Stimulated activated CD4-positive, alpha-beta T cell treated with anti-CD3 and anti-CD28 coated beads, Interleukin-15, amount 100 ng/mL, for 24 hours (primary cell): ENCODE data around the gene TREX2.

Experiments used
- DNase-seq: peaks from one replicate; pipeline ENCODE4 v3.0.0-alpha.2; 2020

TREX2 gene

GRCh38 chrX:153475271-153475670, 29.4 kb upstream of the TREX2 start:
- DNase-seq: no peak

- peak; percentile 53 for DNase-seq
Observed at GRCh38 chrX:153474718-153475117, 28.9 kb upstream of the TREX2 start.

DNA sequence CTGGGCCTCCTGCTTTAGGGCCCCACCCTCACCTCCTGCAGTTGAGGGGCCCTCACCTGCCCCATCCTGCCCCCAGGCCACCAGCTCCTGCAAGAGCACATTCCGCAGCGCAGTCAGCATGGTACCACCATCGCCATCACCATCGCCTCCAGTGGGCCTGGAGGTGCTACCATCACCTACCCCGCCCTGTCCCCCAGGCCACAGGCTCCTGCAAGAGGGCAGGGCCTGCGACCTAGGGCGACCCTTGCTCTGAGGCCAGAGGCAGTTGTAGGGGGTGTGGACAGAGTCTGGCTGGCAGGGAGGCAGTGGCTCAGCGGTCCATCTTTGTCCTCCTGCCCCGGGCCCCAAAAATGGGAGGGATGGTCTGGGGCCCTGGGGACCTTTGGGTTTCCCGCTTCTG, 28.4 kb upstream of the TREX2 start:
- no peak for DNase-seq

DNA sequence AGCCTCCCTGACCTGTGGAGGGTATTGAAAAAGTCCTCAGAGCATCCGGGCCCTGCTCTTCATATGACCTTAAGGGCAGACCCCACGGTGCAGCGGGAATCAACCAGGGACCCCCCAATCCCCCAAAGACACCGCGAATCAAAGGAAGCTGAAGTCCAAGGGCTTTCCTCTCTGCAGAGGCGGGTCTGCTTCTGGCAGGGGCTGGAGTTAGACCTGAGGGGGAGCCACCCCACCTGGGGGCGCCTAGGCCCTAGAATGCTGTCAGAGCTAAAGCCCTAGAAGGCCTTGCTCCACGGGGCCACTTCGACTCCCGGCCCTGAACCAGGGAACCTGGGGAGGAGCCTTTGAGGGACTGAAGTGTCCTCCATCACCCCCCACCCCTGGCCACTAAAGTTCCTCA, 27.3 kb upstream of the TREX2 start:
- DNase-seq: no peak

DNA sequence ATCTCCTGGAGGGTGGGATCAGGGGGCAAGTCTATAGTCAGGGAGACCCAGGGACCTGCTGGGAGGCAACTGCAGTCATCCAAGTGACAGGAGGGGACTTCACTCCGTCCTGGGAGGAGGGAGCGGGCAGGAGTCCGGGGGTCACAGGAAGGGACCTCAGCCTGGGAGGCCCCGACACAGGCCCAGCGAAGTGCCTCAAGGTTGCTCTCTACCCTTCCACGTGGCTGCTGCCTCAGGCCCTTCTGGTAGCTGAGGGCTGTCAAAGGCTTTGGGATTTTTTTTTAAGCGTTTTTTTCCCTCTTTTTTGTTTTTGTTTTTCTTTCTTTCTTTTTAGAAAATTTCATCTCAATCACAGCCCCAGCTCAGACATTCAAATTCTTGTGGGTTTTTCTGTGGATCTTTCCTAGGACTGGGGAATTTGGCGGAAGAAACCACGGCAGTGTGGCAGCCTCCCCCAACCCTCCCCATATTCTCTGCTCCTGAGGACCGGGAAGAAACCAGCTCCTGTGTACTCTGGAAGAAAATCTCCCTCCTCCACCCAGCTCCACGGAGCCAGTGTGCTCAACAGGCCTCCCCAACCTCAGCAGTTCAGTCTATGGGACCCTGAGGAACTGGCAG, 25.9 kb upstream of the TREX2 start:
- no peak for DNase-seq

DNA sequence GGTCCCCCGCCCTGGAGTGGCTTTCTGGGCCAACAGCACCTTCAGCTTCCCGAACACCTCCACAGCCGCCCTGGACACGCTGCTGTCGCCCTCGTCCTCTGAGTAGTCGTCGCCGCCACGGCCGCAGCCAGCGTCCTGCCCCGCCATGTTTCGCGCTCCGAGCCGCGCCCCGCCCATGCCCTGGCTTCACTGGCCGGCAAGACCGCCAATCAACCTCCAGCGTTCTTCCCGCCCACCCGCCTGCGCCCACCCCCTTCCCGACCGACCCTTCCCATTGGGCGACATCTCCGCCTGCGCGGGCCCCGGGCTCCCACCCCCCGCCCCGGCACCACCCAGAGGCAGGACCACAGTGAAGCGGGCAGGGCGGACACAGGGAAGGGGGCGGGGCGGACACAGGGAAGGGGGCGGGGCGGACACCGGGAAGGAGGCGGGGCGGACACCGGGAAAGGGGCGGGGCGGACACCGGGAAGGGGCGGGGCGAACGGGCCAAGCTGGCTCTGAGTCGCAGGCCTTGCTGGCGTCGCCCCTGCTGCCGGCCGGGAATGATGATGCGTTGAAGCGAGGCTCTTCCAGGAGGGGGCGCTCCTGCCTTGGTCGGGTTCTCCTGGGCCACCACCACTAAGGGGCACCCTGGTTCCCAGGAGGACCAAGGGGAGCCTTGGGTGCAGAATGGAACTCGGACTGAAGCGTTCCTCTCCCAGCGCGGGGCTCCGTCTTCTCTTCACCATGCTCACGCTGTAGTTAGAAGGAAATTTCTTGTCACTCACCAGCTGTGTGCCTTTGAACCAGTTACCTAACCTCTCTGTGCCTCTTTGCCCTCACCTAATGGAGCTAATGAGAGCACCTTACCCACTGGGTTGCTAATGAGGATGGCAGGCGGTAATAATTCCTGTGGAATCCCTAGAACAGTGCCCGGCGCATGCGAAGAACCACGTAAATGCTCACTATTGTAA, 24.8 kb upstream of the TREX2 start, which contains the start of gene HAUS7:
TSS of gene HAUS7 (minus strand) at position 166 of the 953 bp plus-strand sequence. CDS start at position 147, 19 bp downstream.
- DNase-seq: peak; percentile 88

- peak; percentile 59 for DNase-seq
Observed at GRCh38 chrX:153469811-153470410, 24.1 kb upstream of the TREX2 start.

- DNase-seq: no peak
Observed at GRCh38 chrX:153468008-153468580, 22.2 kb upstream of the TREX2 start.

GRCh38 chrX:153465691-153466380, 20.0 kb upstream of the TREX2 start:
- DNase-seq: no peak

DNA sequence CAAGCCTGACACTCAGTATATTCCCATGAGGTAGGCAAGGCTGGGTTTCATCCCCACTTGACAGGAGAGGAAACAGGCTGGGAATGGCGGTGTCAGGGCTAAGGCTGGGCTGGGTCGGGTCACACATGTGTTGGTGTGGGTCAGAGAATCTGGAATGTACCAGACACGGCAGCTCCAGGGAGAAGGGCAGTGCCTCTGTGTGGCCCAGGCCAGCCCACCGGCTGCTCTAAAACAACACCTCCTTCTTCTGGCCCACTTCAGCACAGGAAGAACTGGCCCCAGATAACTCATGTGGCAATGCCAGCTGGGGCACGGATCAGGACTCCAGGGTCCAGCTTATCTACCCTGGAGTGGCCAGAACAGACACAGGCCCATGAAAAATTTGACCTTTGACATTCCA, 18.3 kb upstream of the TREX2 start:
- DNase-seq: no peak

DNA sequence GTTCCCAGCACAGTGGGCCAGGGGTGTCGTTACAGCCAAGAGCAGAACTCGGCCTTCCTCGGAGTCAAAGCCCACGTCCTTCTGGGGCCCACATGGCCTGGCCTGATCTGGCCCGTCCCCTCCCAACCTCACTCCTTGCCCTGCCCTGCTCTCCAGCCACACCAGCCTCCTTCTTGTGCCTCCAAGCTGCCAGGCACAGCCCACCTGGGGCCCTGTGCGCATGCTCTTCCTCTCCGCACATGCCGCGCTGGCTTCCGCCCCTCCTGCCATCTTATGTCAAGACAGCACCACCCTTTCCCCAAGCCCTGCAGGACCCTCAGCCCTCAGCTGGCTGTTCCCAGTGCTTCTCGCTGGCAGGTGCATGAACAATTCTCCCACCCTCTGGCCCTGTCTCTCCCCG, 17.7 kb upstream of the TREX2 start:
- no peak for DNase-seq

DNA sequence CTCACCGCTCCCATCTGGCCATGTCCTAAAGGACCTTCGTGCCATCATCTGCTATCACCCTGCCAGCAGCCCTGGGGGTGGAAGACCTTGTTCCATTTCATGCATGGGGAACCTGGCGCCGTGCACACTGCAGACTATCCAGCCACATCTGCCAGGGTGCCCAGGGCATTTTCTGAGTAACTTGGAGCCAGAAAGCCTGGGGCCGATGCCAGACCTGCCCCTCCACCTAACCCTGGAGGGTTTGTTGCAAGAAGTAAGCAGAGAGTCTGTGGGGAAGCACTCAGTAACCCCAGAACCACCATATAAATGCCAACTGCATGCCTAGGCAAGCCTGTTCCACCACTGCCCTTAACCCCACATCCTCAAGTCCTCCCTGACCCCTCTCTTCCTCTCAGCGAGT, 17.2 kb upstream of the TREX2 start:
- no peak for DNase-seq

GRCh38 chrX:153462291-153462690, 16.4 kb upstream of the TREX2 start:
- DNase-seq: no peak

- DNase-seq: peak; percentile 50
Observed at GRCh38 chrX:153460826-153461225, 15.0 kb upstream of the TREX2 start.

DNA sequence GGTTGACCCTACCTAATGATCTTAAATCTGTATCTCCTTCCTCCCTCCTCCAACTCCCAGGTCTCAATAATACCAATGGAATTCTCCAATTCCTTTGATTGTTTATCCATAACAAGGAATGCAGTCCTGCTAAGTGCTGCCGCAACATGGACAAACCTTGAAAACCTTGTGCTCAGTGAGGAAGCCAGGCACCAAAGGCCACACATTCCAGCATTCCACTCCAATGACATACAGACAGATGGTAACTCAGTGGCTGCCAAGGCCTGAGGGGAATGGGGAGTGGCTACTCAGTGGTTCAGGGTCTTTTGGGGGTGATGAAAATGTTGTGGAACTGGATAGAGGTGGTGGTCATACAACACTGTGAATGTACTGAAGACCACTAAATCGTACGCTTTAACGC, 14.1 kb upstream of the TREX2 start:
- no peak for DNase-seq

DNA sequence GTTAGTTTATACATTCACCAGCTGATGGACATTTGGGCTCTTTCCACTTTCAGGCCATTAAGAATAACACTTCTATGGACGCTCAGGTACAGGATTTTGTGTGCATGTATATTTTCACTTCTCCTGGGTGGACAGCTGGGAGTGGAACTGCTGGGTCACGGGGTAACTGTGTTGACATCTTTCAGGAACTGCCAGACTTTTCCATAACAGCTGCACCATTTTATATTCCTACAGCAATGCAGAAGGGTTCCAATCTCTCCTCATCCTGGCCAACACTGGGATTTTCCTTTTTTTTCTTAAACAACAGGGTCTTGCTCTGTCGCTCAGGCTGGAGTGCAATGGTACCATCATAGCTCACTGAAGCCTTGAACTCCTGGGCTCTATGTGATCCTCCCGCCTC, 12.6 kb upstream of the TREX2 start:
- no peak for DNase-seq

DNA sequence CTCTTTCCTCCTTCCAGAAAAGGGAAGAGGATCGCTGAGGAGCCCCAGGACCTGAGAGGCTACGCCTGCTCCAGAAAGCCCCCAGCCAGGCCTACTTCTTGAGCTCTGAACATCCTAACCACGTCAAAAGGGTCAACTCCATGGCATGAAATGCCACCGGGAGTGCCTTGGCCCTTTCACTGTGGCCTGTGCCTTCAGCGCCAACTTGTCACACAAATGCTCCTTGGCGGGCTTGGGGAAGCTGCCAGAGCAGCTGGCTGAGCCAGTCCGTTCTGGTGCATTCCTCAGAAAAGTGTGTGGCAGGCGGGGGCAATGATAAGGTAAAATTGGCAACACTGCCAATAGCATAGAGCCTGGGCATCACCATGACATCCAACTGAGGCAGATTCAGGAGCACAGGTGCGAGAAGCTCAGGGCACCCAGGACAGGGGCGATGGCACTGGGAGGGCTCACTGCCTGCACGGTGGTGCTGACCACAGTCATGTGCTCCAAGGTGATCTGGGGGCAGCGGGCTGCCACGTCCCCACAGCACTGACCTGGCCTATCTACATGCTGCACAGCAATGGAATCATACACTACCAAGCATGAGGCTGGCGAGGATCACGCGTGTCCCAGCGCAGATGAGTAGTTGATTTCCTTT, 12.1 kb upstream of the TREX2 start:
- DNase-seq: no peak

DNA sequence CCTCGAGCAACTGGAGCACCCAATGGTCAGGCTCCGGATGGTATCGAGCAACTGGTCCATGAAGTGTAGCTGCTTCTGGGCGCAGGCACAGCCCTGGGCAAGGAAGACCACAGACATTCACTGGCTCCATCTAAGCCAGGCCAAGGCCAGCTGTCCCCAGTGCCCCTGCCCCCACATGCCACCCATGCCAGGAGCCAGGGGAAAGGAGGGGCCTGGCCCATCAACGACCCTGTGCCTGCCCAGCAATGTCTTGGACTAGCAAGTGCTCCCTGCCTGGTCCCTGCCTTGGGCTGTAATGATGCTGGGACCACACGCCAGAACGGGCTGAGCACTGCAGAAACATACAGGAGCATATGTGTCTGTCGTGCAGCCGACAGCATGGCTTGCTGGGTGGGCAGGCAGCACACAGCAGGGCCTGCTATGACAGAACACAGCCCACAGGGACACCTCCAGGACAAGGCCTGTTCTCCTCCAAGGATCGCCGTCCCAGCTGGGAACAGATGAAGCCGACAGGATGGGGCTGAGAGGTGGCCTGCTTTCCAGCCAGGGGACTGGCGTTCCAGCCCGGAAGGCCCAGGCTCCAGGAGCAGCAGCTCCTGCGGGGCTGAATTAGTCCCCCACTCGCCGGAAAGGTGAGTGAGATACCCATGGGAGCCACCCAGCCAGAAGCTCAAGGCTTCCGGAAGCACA, 11.4 kb upstream of the TREX2 start:
- DNase-seq: no peak

GRCh38 chrX:153456704-153457103, 10.8 kb upstream of the TREX2 start:
- no peak for DNase-seq

- no peak for DNase-seq
Observed at GRCh38 chrX:153456161-153456560, 10.3 kb upstream of the TREX2 start.

GRCh38 chrX:153455571-153455970, 9.7 kb upstream of the TREX2 start:
- DNase-seq: no peak
